HG03439 (cell line): ENCODE data around the gene MAP1LC3B.
"Not testable (repeated sequence)": the region's sequence is repeated elsewhere in the genome, so short reads cannot be mapped to it uniquely, and the experiment has no call there.

ENCODE experiments used
- ATAC-seq: cut with Tn5 transposase; IDR thresholded peaks from one replicate; pipeline ENCODE4 v1.9.1; 2021; ENCODE audit warnings: mild to moderate bottlenecking, moderate library complexity; ENCODE audit not compliant: unreplicated experiment

The MAP1LC3B gene

GRCh38 chr16:87360862-87361610 is 31.1 kb upstream of the MAP1LC3B start:
- no peak for ATAC-seq

GRCh38 chr16:87361916-87362619 is 30.1 kb upstream of the MAP1LC3B start:
- no peak for ATAC-seq

- not testable (repeated sequence) for ATAC-seq
Observed at GRCh38 chr16:87362828-87363559, 29.1 kb upstream of the MAP1LC3B start.

GRCh38 chr16:87363771-87364455 is 28.2 kb upstream of the MAP1LC3B start:
- ATAC-seq: no peak

- ATAC-seq: no peak
Observed at GRCh38 chr16:87365021-87365713, 27.0 kb upstream of the MAP1LC3B start.

GRCh38 chr16:87366288-87366687 is 25.8 kb upstream of the MAP1LC3B start:
- no peak for ATAC-seq

GRCh38 chr16:87366930-87367329 is 25.2 kb upstream of the MAP1LC3B start:
- no peak for ATAC-seq

GRCh38 chr16:87367529-87367928 is 24.6 kb upstream of the MAP1LC3B start:
- ATAC-seq: no peak

- ATAC-seq: no peak
Observed at GRCh38 chr16:87368029-87368770, 23.9 kb upstream of the MAP1LC3B start.

GRCh38 chr16:87369117-87369765 is 22.9 kb upstream of the MAP1LC3B start:
- no peak for ATAC-seq

GRCh38 chr16:87369796-87370719 is 22.1 kb upstream of the MAP1LC3B start:
- ATAC-seq: no peak

- no peak for ATAC-seq
Observed at GRCh38 chr16:87371261-87371866, 20.8 kb upstream of the MAP1LC3B start.

GRCh38 chr16:87372305-87372704 is 19.8 kb upstream of the MAP1LC3B start:
- no peak for ATAC-seq

- no peak for ATAC-seq
Observed at GRCh38 chr16:87374313-87374712, 17.8 kb upstream of the MAP1LC3B start.

- no peak for ATAC-seq
Observed at GRCh38 chr16:87375426-87376135, 16.6 kb upstream of the MAP1LC3B start.

- no peak for ATAC-seq
Observed at GRCh38 chr16:87376660-87377059, 15.5 kb upstream of the MAP1LC3B start.

GRCh38 chr16:87379312-87379752 is 12.8 kb upstream of the MAP1LC3B start:
- not testable (repeated sequence) for ATAC-seq
